Neural cell (in vitro differentiated cells): Measurements from ENCODE around the gene ULK3.

Experiments
- EZH2 ChIP-seq: fragments of 200-600, 300-800 bp; shearing (Covaris generic), sonication (generic); IDR thresholded peaks from 2 replicates; pipeline ENCODE4 v1.6.1; 2014; ENCODE audit warnings: antibody characterized with exemption, low read length, borderline replicate concordance, mild to moderate bottlenecking; ENCODE audit not compliant: insufficient read depth, poor library complexity, severe bottlenecking
- MXI1 ChIP-seq: fragments of 450-650 bp; conservative IDR thresholded peaks from 2 replicates; pipeline ENCODE4 v1.6.1; 2014; ENCODE audit warnings: antibody characterized with exemption, mild to moderate bottlenecking; ENCODE audit not compliant: poor library complexity, severe bottlenecking
- POLR2AphosphoS5 ChIP-seq: IDR thresholded peaks from 2 replicates; pipeline ENCODE4 v1.6.1; 2012
- TAF1 ChIP-seq: IDR thresholded peaks from 2 replicates; pipeline ENCODE4 v1.6.1; 2012; ENCODE audit warnings: low read depth
- TF ChIP-seq, protein P1 (sequence below): fragments of 450-650 bp; IDR thresholded peaks from 2 replicates; pipeline ENCODE4 v1.5.1; 2014; ENCODE audit warnings: antibody characterized with exemption, mild to moderate bottlenecking, moderate library complexity; ENCODE audit not compliant: poor library complexity, severe bottlenecking

DNA sequence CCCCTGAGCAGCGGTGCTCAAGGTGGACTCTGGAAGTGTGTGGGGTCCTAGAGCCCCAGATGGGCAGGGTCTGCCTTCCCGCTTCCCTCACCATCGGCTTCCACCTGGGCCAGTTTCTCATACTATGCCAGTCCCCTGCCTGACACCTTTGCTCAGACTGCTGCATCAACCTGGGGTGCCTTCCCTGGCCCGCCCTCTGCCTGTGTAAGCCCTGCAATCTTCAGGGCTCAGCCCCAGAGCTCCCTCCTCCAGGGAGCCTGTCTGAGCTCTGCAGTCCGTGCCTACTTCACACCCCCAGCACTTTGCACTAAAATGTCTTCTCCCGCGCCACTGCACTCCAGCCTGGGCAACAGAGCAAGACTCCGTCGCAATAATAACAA lies 48.0 kb downstream of the ULK3 start:
- TF ChIP-seq, protein P1, sequence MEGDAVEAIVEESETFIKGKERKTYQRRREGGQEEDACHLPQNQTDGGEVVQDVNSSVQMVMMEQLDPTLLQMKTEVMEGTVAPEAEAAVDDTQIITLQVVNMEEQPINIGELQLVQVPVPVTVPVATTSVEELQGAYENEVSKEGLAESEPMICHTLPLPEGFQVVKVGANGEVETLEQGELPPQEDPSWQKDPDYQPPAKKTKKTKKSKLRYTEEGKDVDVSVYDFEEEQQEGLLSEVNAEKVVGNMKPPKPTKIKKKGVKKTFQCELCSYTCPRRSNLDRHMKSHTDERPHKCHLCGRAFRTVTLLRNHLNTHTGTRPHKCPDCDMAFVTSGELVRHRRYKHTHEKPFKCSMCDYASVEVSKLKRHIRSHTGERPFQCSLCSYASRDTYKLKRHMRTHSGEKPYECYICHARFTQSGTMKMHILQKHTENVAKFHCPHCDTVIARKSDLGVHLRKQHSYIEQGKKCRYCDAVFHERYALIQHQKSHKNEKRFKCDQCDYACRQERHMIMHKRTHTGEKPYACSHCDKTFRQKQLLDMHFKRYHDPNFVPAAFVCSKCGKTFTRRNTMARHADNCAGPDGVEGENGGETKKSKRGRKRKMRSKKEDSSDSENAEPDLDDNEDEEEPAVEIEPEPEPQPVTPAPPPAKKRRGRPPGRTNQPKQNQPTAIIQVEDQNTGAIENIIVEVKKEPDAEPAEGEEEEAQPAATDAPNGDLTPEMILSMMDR: no peak
- TF ChIP-seq POLR2AphosphoS5 (no peak), TAF1 (no peak), EZH2 (no peak), MXI1 (no peak)
